Trophoblast cell (in vitro differentiated cells and primary cell): ENCODE results near the gene SLC26A2. TPM values are rescaled to one million over a fixed set of nuclear protein-coding genes. Genes with fewer than 3 reads are reported as not detected.

Experiments
- DNase-seq, 2 donors: peaks; one replicate each; pipeline ENCODE4 v3.0.0-alpha.2; 2016
- H2AFZ ChIP-seq: 2 replicates; pipeline ENCODE4 v1.6.1; 2013; ENCODE audit warnings: low read length, moderate library complexity, mild to moderate bottlenecking; ENCODE audit not compliant: insufficient read depth, poor library complexity
- H2AK5ac ChIP-seq: 2 replicates; pipeline ENCODE4 v1.6.1; 2013; ENCODE audit warnings: mild to moderate bottlenecking, low read length
- H2BK120ac ChIP-seq: 2 replicates; pipeline ENCODE4 v1.6.1; 2013; ENCODE audit warnings: low read length, mild to moderate bottlenecking, moderate library complexity; ENCODE audit not compliant: insufficient read depth, poor library complexity
- H2BK12ac ChIP-seq: 2 replicates; pipeline ENCODE4 v1.6.1; 2013; ENCODE audit warnings: mild to moderate bottlenecking, low read length, moderate library complexity
- H2BK5ac ChIP-seq: 2 replicates; pipeline ENCODE4 v1.6.1; 2013; ENCODE audit warnings: low read length, low read depth, moderate library complexity, mild to moderate bottlenecking; ENCODE audit not compliant: poor library complexity
- H3K14ac ChIP-seq: 2 replicates; pipeline ENCODE4 v1.6.1; 2013; ENCODE audit warnings: mild to moderate bottlenecking, low read length
- H3K18ac ChIP-seq: 2 replicates; pipeline ENCODE4 v1.6.1; 2013; ENCODE audit warnings: mild to moderate bottlenecking, low read length
- H3K23ac ChIP-seq: 2 replicates; pipeline ENCODE4 v1.6.1; 2013; ENCODE audit warnings: low read length
- H3K27ac ChIP-seq: 2 replicates; pipeline ENCODE4 v1.5.1; 2013; ENCODE audit warnings: low read depth, mild to moderate bottlenecking, inconsistent platforms, low read length, moderate library complexity
- H3K27me3 ChIP-seq: 2 replicates; pipeline ENCODE4 v1.6.1; 2013; ENCODE audit warnings: inconsistent platforms, mild to moderate bottlenecking, low read length, moderate library complexity; ENCODE audit not compliant: insufficient read depth
- H3K36me3 ChIP-seq, 2 experiments: 1 replicate in 1 of 2; 2 replicates in 1 of 2; pipeline ENCODE4 v1.6.1; 2013; ENCODE audit warnings: low read length in 2 of 2, mild to moderate bottlenecking in 2 of 2, moderate library complexity in 1 of 2; ENCODE audit not compliant: insufficient read depth in 2 of 2, control insufficient read depth in 1 of 2
- H3K4ac ChIP-seq: 2 replicates; pipeline ENCODE4 v1.6.1; 2013; ENCODE audit warnings: low read depth, mild to moderate bottlenecking, low read length, moderate library complexity
- H3K4me1 ChIP-seq, 2 experiments: 1 replicate in 1 of 2; 2 replicates in 1 of 2; pipeline ENCODE4 v1.6.1; 2013; ENCODE audit warnings: low read length in 2 of 2, mild to moderate bottlenecking in 2 of 2, moderate library complexity in 1 of 2; ENCODE audit not compliant: insufficient read depth in 2 of 2, control insufficient read depth in 1 of 2
- H3K4me2 ChIP-seq: 2 replicates; pipeline ENCODE4 v1.6.1; 2013; ENCODE audit warnings: inconsistent platforms, mild to moderate bottlenecking, low read length, moderate library complexity
- H3K4me3 ChIP-seq: 2 replicates; pipeline ENCODE4 v1.5.1; 2013; ENCODE audit warnings: mild to moderate bottlenecking, low read depth, low read length, inconsistent platforms
- H3K79me1 ChIP-seq: one replicate; pipeline ENCODE4 v1.6.1; 2013; ENCODE audit warnings: low read length
- H3K79me2 ChIP-seq: 2 replicates; pipeline ENCODE4 v1.6.1; 2013; ENCODE audit warnings: low read length, mild to moderate bottlenecking; ENCODE audit not compliant: control insufficient read depth, insufficient read depth, poor library complexity
- H3K9ac ChIP-seq: 2 replicates; pipeline ENCODE4 v1.6.1; 2013; ENCODE audit warnings: mild to moderate bottlenecking, low read length
- H3K9me3 ChIP-seq: 2 replicates; pipeline ENCODE4 v1.6.1; 2013; ENCODE audit warnings: low read depth, mild to moderate bottlenecking, control low read depth, inconsistent platforms, low read length; ENCODE audit not compliant: insufficient read depth
- H4K12ac ChIP-seq: 2 replicates; pipeline ENCODE4 v1.6.1; 2013; ENCODE audit warnings: low read depth, mild to moderate bottlenecking, low read length, moderate library complexity
- H4K8ac ChIP-seq: 2 replicates; pipeline ENCODE4 v1.6.1; 2013; ENCODE audit warnings: low read depth, mild to moderate bottlenecking, low read length, moderate library complexity
- H4K91ac ChIP-seq: one replicate; pipeline ENCODE4 v1.6.1; 2013; ENCODE audit warnings: low read depth, mild to moderate bottlenecking, low read length, moderate library complexity
- WGBS: extraction: QIAGEN DNeasy Blood & Tissue Kit; methylation state at CpG from one replicate; pipeline ENCODE4 v1.1.7; 2013; ENCODE audit warnings: missing lambda C conversion rate; ENCODE audit not compliant: insufficient read length, insufficient coverage; ENCODE audit errors: extremely low coverage; 5-methylcytosine and 5-hydroxymethylcytosine counted together
- polyA plus RNA-seq: library from polyadenylated mRNA; stranded (reverse); fragments of 200-250 nt; gene quantifications from 2 replicates; pipeline ENCODE4 v1.2.3, GENCODE V29; 2013

SLC26A2 gene
- 4.0 and 4.2 TPM in 2 replicates for polyA plus RNA-seq

GRCh38 chr5:149960272-149961185 lies at the start of gene SLC26A2:
SLC26A2 (plus strand) TSS chr5:149960758; CDS start chr5:149977653, 16,895 bp downstream.
- peak within 1 kb of the TSS; percentile 81 for H3K18ac ChIP-seq
- H3K14ac ChIP-seq = peak within 1 kb of the TSS; percentile 91
- no peaks in the 10 kb centered on the region for H3K9me3 ChIP-seq
- WGBS = no CpG with 5 or more reads among the region's 84 CpGs
- H2AFZ ChIP-seq = peak within 1 kb of the TSS; percentile 96
- H3K27ac ChIP-seq = peak within 1 kb of the TSS; percentile 77
- peak within 1 kb of the TSS; percentile 73 for H3K4ac ChIP-seq
- H3K23ac ChIP-seq = no peak within 1 kb of the TSS
- H3K9ac ChIP-seq = no peak within 1 kb of the TSS
- H2AK5ac ChIP-seq = no peak within 1 kb of the TSS
- H4K8ac ChIP-seq = peak within 1 kb of the TSS; percentile 88
- peak within 1 kb of the TSS; percentile 81 for H3K4me2 ChIP-seq
- H3K27me3 ChIP-seq = no peaks in the 10 kb centered on the region
- H3K4me1 ChIP-seq = peaks cover 0 to 4% of the 10 kb centered on the region in 2 experiments
- DNase-seq = peak; percentile 98
- peaks cover 4% of the 10 kb centered on the region for H3K79me2 ChIP-seq
- peak within 1 kb of the TSS; percentile 71 for H2BK5ac ChIP-seq
- no peaks in the 10 kb centered on the region for H3K36me3 ChIP-seq
- H4K12ac ChIP-seq = peak within 1 kb of the TSS; percentile 83
- peak within 1 kb of the TSS; percentile 82 for H3K4me3 ChIP-seq
- H2BK12ac ChIP-seq = peak within 1 kb of the TSS; percentile 67
- H3K79me1 ChIP-seq = peaks cover 8% of the 10 kb centered on the region
- peak within 1 kb of the TSS; percentile 59 for H2BK120ac ChIP-seq
- H4K91ac ChIP-seq = peak within 1 kb of the TSS; percentile 86

DNA sequence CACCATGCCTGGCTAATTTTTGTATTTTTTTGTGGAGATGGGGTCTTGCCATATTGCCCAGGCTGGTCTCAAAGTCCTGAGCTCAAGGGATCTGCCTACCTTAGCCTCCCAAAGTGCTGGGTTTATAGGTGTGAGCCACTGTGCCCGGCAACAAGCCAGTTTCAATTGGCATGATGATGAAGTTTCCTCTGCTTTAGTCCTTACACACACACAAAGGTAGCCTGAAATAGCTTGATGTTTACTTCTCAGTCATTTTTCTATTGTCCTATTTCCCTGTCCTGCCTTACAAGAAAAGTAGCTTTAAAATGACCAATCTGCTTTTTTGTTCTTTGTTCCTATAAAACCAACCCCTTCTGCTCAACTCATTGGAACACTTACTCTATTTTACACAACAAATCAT lies 49.5 kb upstream of the SLC26A2 start:
- no CpG with 5 or more reads among the region's 1 CpG for WGBS
- no peak overlapping the region for H2AFZ ChIP-seq
- H3K4me2 ChIP-seq = no peak overlapping the region
- no peak overlapping the region for H3K4ac ChIP-seq
- peaks cover 2% of the 10 kb centered on the region for H3K79me1 ChIP-seq
- no peak overlapping the region for H3K27ac ChIP-seq
- DNase-seq = no peak
- H4K91ac ChIP-seq = no peak overlapping the region
- H3K27me3 ChIP-seq = no peaks in the 10 kb centered on the region
- no peak overlapping the region for H3K9ac ChIP-seq
- no peaks in the 10 kb centered on the region for H3K9me3 ChIP-seq
- no peak overlapping the region for H3K4me3 ChIP-seq
- H2BK5ac ChIP-seq = no peak overlapping the region
- no peak overlapping the region for H3K14ac ChIP-seq
- H3K18ac ChIP-seq = no peak overlapping the region
- H4K8ac ChIP-seq = no peak overlapping the region
- no peak overlapping the region for H4K12ac ChIP-seq
- H3K79me2 ChIP-seq = no peaks in the 10 kb centered on the region
- no peak overlapping the region for H2AK5ac ChIP-seq
- no peak overlapping the region for H2BK120ac ChIP-seq
- peaks cover 4% of the 10 kb centered on the region in 2 experiments for H3K4me1 ChIP-seq
- H3K36me3 ChIP-seq = no peaks in the 10 kb centered on the region
- no peak overlapping the region for H3K23ac ChIP-seq
- no peak overlapping the region for H2BK12ac ChIP-seq

- Histone ChIP-seq H3K9ac (no peak overlapping the region), H3K4ac (no peak overlapping the region), H2AFZ (no peak overlapping the region), H4K91ac (no peak overlapping the region), H4K8ac (no peak overlapping the region), H3K14ac (no peak overlapping the region), H3K79me2 (no peaks in the 10 kb centered on the region), H3K27me3 (no peaks in the 10 kb centered on the region), H3K79me1 (peaks cover 8% of the 10 kb centered on the region), H3K18ac (no peak overlapping the region), H3K4me1 (peaks cover 12 to 13% of the 10 kb centered on the region in 2 experiments), H2AK5ac (no peak overlapping the region), H3K27ac (no peak overlapping the region), H2BK5ac (no peak overlapping the region), H4K12ac (no peak overlapping the region), H2BK120ac (no peak overlapping the region), H3K9me3 (no peaks in the 10 kb centered on the region), H3K36me3 (no peaks in the 10 kb centered on the region), H3K4me3 (no peak overlapping the region), H2BK12ac (no peak overlapping the region), H3K23ac (no peak overlapping the region), H3K4me2 (no peak overlapping the region)
- no peak for DNase-seq
- no CpG with 5 or more reads among the region's 3 CpGs for WGBS
Observed at GRCh38 chr5:149912226-149912871, 48.2 kb upstream of the SLC26A2 start.

GRCh38 chr5:149913436-149914419 lies 46.8 kb upstream of the SLC26A2 start:
- WGBS = no CpG with 5 or more reads among the region's 7 CpGs
- no peak overlapping the region for H3K23ac ChIP-seq
- no peak overlapping the region for H3K9ac ChIP-seq

More at GRCh38 chr5:149913436-149914419, 46.8 kb upstream of the SLC26A2 start:
- H2BK120ac ChIP-seq = peak overlapping the region; percentile 87
- peaks cover 12% of the 10 kb centered on the region for H3K79me1 ChIP-seq
- no peak overlapping the region for H3K18ac ChIP-seq
- peak overlapping the region; percentile 67 for H3K14ac ChIP-seq
- no peak overlapping the region for H3K4ac ChIP-seq
- no peak overlapping the region for H2AFZ ChIP-seq
- peak overlapping the region; percentile 35 for H4K8ac ChIP-seq
- no peak overlapping the region for H3K4me3 ChIP-seq
- peak overlapping the region; percentile 93 for H2BK12ac ChIP-seq
- H2AK5ac ChIP-seq = peak overlapping the region; percentile 50
- H3K36me3 ChIP-seq = no peaks in the 10 kb centered on the region
- H3K9me3 ChIP-seq = no peaks in the 10 kb centered on the region
- no peaks in the 10 kb centered on the region for H3K27me3 ChIP-seq
- H3K79me2 ChIP-seq = no peaks in the 10 kb centered on the region
- H3K4me1 ChIP-seq = peaks cover 16 to 17% of the 10 kb centered on the region in 2 experiments
- DNase-seq = no peak
- peak overlapping the region; percentile 33 for H4K91ac ChIP-seq
- no peak overlapping the region for H4K12ac ChIP-seq
- no peak overlapping the region for H3K27ac ChIP-seq
- no peak overlapping the region for H2BK5ac ChIP-seq
- H3K4me2 ChIP-seq = no peak overlapping the region
